Vagina (tissue), 2 donors: ENCODE data around the gene ATP2C2. TPM values are rescaled to one million over a fixed set of nuclear protein-coding genes. Genes with fewer than 3 reads are reported as not detected.

Source experiments
- DNase-seq, 2 donors: peaks; one replicate each; pipeline ENCODE4 v3.0.0-alpha.2; 2017; ENCODE audit errors: extremely low spot score in 2 of 2
- H3K27ac ChIP-seq: fragments of 200-600 bp; sonication (generic); one replicate; pipeline ENCODE4 v1.5.1; 2019
- H3K27me3 ChIP-seq: fragments of 200-600 bp; sonication (generic); one replicate; pipeline ENCODE4 v1.5.1; 2019
- H3K36me3 ChIP-seq, 2 donors: fragments of 200-600 bp; sonication (generic); one replicate each; pipeline ENCODE4 v1.5.1; 2017 to 2019
- H3K4me1 ChIP-seq: fragments of 200-600 bp; sonication (generic); one replicate; pipeline ENCODE4 v1.5.1; 2019
- H3K4me3 ChIP-seq, 2 donors: fragments of 200-600 bp; sonication (generic); 1 replicate in 1 of 2; 2 replicates in 1 of 2; pipeline ENCODE4 v1.5.1; 2016 to 2019
- H3K9me3 ChIP-seq: fragments of 200-600 bp; sonication (generic); one replicate; pipeline ENCODE4 v1.5.1; 2019
- CTCF ChIP-seq, 3 experiments: fragments of 450-650 bp in 2 of 3; fragments of 200-600 bp in 1 of 3; sonication (generic) in 1 of 3; IDR thresholded peaks; one replicate each; pipeline ENCODE4 v1.5.1; 2017 to 2019; ENCODE audit warnings: antibody characterized with exemption in 3 of 3, mild to moderate bottlenecking in 2 of 3, moderate library complexity in 2 of 3
- POLR2A ChIP-seq, 2 donors: fragments of 450-650 bp; IDR thresholded peaks; one replicate each; pipeline ENCODE4 v1.6.1; 2017; ENCODE audit warnings: antibody characterized with exemption in 2 of 2, mild to moderate bottlenecking in 2 of 2, moderate library complexity in 2 of 2
- POLR2AphosphoS5 ChIP-seq, 2 donors: sonication (generic); formaldehyde crosslinking; IDR thresholded peaks; one replicate each; pipeline ENCODE4 v1.9.0; 2017; ENCODE audit warnings: antibody characterized with exemption in 2 of 2, mild to moderate bottlenecking in 2 of 2, low read depth in 1 of 2; ENCODE audit not compliant: insufficient read depth in 1 of 2
- intact Hi-C: fragments of 100-400 bp; cut with DNase I; formaldehyde crosslinking; loops from one replicate; pipeline ENCODE4 v1.15.1; 2023
- total RNA-seq: library from RNA; depleted of rRNA; stranded (reverse); fragments of >200 nt; gene quantifications from one replicate; pipeline ENCODE4 v1.2.3, GENCODE V29; 2016

ATP2C2 gene
- total RNA-seq, 1 donor from 2014 or later = 35.1 TPM

- no peak for TF ChIP-seq POLR2AphosphoS5 (IDR thresholded peaks at IDR 0.05; ENCODE audit: insufficient read depth in 1 of 2, low read depth in 1 of 2)
- TF ChIP-seq POLR2A (IDR thresholded peaks at IDR 0.05) = no peak
- no peak for TF ChIP-seq CTCF (IDR thresholded peaks at IDR 0.05)
Measured at GRCh38 chr16:84360170-84360569, 8.2 kb upstream of the ATP2C2 start.

GRCh38 chr16:84360748-84361147 is 7.6 kb upstream of the ATP2C2 start:
- no peak for TF ChIP-seq POLR2A (IDR thresholded peaks at IDR 0.05)
- no peak for TF ChIP-seq CTCF (IDR thresholded peaks at IDR 0.05)
- no peak for TF ChIP-seq POLR2AphosphoS5 (IDR thresholded peaks at IDR 0.05; ENCODE audit: insufficient read depth in 1 of 2, low read depth in 1 of 2)
- H3K36me3 ChIP-seq = no peaks in the 10 kb centered on the region
- H3K27ac ChIP-seq = no peak overlapping the region
- H3K4me1 ChIP-seq = peaks cover 9% of the 10 kb centered on the region
- H3K4me3 ChIP-seq = no peak overlapping the region
- H3K9me3 ChIP-seq = no peaks in the 10 kb centered on the region
- intact Hi-C loops = no loop called here
- DNase-seq = no peak
- H3K27me3 ChIP-seq = no peaks in the 10 kb centered on the region

More at GRCh38 chr16:84360170-84360569, 8.2 kb upstream of the ATP2C2 start:
- Histone ChIP-seq H3K27me3 (no peaks in the 10 kb centered on the region), H3K27ac (no peak overlapping the region), H3K36me3 (no peaks in the 10 kb centered on the region), H3K4me1 (peaks cover 9% of the 10 kb centered on the region), H3K4me3 (no peak overlapping the region), H3K9me3 (no peaks in the 10 kb centered on the region)
- no peak for DNase-seq
- intact Hi-C loops = no loop called here

GRCh38 chr16:84361546-84361945 is 6.8 kb upstream of the ATP2C2 start:
- H3K9me3 ChIP-seq = no peaks in the 10 kb centered on the region
- no peak for DNase-seq
- intact Hi-C loops = no loop called here
- H3K27me3 ChIP-seq = no peaks in the 10 kb centered on the region
- peaks cover 3% of the 10 kb centered on the region for H3K4me1 ChIP-seq
- no peak overlapping the region for H3K27ac ChIP-seq
- H3K4me3 ChIP-seq = no peak overlapping the region
- TF ChIP-seq POLR2AphosphoS5 (IDR thresholded peaks at IDR 0.05; ENCODE audit: insufficient read depth in 1 of 2, low read depth in 1 of 2) (no peak), POLR2A (IDR thresholded peaks at IDR 0.05) (no peak)
- H3K36me3 ChIP-seq = no peaks in the 10 kb centered on the region

GRCh38 chr16:84362471-84362941 is 5.8 kb upstream of the ATP2C2 start:
- Histone ChIP-seq H3K27me3 (no peaks in the 10 kb centered on the region), H3K36me3 (no peaks in the 10 kb centered on the region), H3K4me1 (no peaks in the 10 kb centered on the region), H3K27ac (no peak overlapping the region), H3K4me3 (no peak overlapping the region), H3K9me3 (no peaks in the 10 kb centered on the region)
- no peak for DNase-seq
- no peak for TF ChIP-seq POLR2A (IDR thresholded peaks at IDR 0.05)
- TF ChIP-seq POLR2AphosphoS5 (IDR thresholded peaks at IDR 0.05; ENCODE audit: insufficient read depth in 1 of 2, low read depth in 1 of 2) = no peak
- TF ChIP-seq CTCF (IDR thresholded peaks at IDR 0.05) = no peak
- intact Hi-C loops = no loop called here

GRCh38 chr16:84366208-84366607 is 2.1 kb upstream of the ATP2C2 start:
- DNase-seq = no peak
- H3K27ac ChIP-seq = no peak overlapping the region
- H3K4me3 ChIP-seq = no peak overlapping the region
- no peaks in the 10 kb centered on the region for H3K27me3 ChIP-seq
- no peak for TF ChIP-seq POLR2AphosphoS5 (IDR thresholded peaks at IDR 0.05; ENCODE audit: insufficient read depth in 1 of 2, low read depth in 1 of 2)
- TF ChIP-seq POLR2A (IDR thresholded peaks at IDR 0.05) = no peak
- no peak for TF ChIP-seq CTCF (IDR thresholded peaks at IDR 0.05)
- no peaks in the 10 kb centered on the region for H3K9me3 ChIP-seq
- H3K4me1 ChIP-seq = peaks cover 8% of the 10 kb centered on the region
- intact Hi-C loops = no loop called here
- H3K36me3 ChIP-seq = no peaks in the 10 kb centered on the region
